Left lung (tissue), 10 donors: ENCODE results near the gene LRRN4. TPM values are rescaled to one million over a fixed set of nuclear protein-coding genes. Genes with fewer than 3 reads are reported as not detected.

Source experiments
- ATAC-seq: fragments of 200-7000 bp; cut with Tn5 transposase; one replicate; pipeline ENCODE4 v1.9.1; 2020; ENCODE audit warnings: moderate library complexity
- DNase-seq, 4 donors: peaks; one replicate each; pipeline ENCODE4 v3.0.0-alpha.2; 2013 to 2020
- H3K27ac ChIP-seq, 2 donors: fragments of 200-600 bp; sonication (generic) in 1 of 2; one replicate each; pipeline versions ENCODE4 v1.5.0 to v1.8.0; 2020 to 2021
- H3K27me3 ChIP-seq, 2 donors: fragments of 200-600 bp; sonication (generic) in 1 of 2; one replicate each; pipeline versions ENCODE4 v1.5.0 to v1.8.0; 2020 to 2021
- H3K36me3 ChIP-seq, 2 donors: fragments of 200-600 bp; sonication (generic) in 1 of 2; one replicate each; pipeline versions ENCODE4 v1.5.0 to v1.8.0; 2020 to 2021
- H3K4me1 ChIP-seq, 2 donors: fragments of 200-600 bp; one replicate each; pipeline ENCODE4 v1.8.0; 2021
- H3K4me3 ChIP-seq, 2 donors: fragments of 200-600 bp; sonication (generic) in 1 of 2; one replicate each; pipeline versions ENCODE4 v1.5.0 to v1.8.0; 2020 to 2021; ENCODE audit warnings: mild to moderate bottlenecking in 1 of 2
- H3K9me3 ChIP-seq, 2 donors: fragments of 200-600 bp; sonication (generic) in 1 of 2; one replicate each; pipeline versions ENCODE4 v1.5.0 to v1.8.0; 2020 to 2021
- CTCF ChIP-seq, 2 donors: fragments of 200-600 bp; sonication (generic) in 1 of 2; IDR thresholded peaks; one replicate each; pipeline versions ENCODE4 v1.5.0 to v1.8.0; 2021; ENCODE audit warnings: antibody characterized with exemption in 2 of 2
- intact Hi-C, 2 donors: fragments of 100-400 bp; cut with DNase I; formaldehyde crosslinking; loops; one replicate each; pipeline versions ENCODE4 v1.11.2 to v1.14.2; 2022
- polyA plus RNA-seq, 6 donors: library from polyadenylated mRNA; unstranded; fragments of 120-200 nt; gene quantifications; one replicate each; pipeline ENCODE4 v1.2.1, GENCODE V29; 2013; ENCODE audit not compliant: insufficient read length in 6 of 6
- total RNA-seq, 2 donors: library from RNA; stranded (reverse); fragmentation: NEBNext Ultra II Directional; extraction: Animal tissue kit (Norgen Biotek cat#: 25700); gene quantifications; one replicate each; pipeline ENCODE4 v1.2.1, GENCODE V29; 2021
- donor health status: DM: no; HTN: yes; CAD: no.
- donor health status: DM: no; HTN: no; CAD: no.

The LRRN4 gene
- total and polyA plus RNA-seq, 8 donors = 0.31 to 44.3 (median 1.1) TPM

- Histone ChIP-seq H3K4me3 (no peak overlapping the region), H3K27me3 (no peaks in the 10 kb centered on the region), H3K9me3 (no peaks in the 10 kb centered on the region), H3K4me1 (peaks cover 0 to 2% of the 10 kb centered on the region in 2 donors), H3K27ac (no peak overlapping the region), H3K36me3 (peaks cover 0 to 35% of the 10 kb centered on the region in 2 donors)
- ATAC-seq (no peak), DNase-seq (no peak)
- intact Hi-C loops = no loop called here
- TF ChIP-seq CTCF (IDR thresholded peaks at IDR 0.05) = no peak
Measured at GRCh38 chr20:5991623-5992441, 62.0 kb downstream of the LRRN4 start.

- no peak for TF ChIP-seq CTCF (IDR thresholded peaks at IDR 0.05)
- no peak overlapping the region for H3K27ac ChIP-seq
- peaks cover 0 to 44% of the 10 kb centered on the region in 2 donors for H3K36me3 ChIP-seq
- no peaks in the 10 kb centered on the region for H3K4me1 ChIP-seq
- ATAC-seq (no peak), DNase-seq (no peak)
- no peaks in the 10 kb centered on the region for H3K27me3 ChIP-seq
- intact Hi-C loops = no loop called here
- H3K4me3 ChIP-seq = no peak overlapping the region
- H3K9me3 ChIP-seq = no peaks in the 10 kb centered on the region
Measured at GRCh38 chr20:5990946-5991345, 62.9 kb downstream of the LRRN4 start.

Other genes starting within 250 kb of the LRRN4 start
- not detected for gene CHGB, start 142.6 kb downstream of the LRRN4 start, total RNA-seq
- 1 to 10 TPM; 1.6 to 2.9 (median 1.8) TPM for gene CHGB, start 142.6 kb downstream of the LRRN4 start, polyA plus RNA-seq
- gene TRMT6, start 103.5 kb downstream of the LRRN4 start, total RNA-seq = 10 to 100 TPM in 1 of 2 donors, 1 to 10 TPM in 1; 7.3 to 13.3 TPM
- gene TRMT6, start 103.5 kb downstream of the LRRN4 start, polyA plus RNA-seq = 10 to 100 TPM; 10.9 to 14.5 (median 12.3) TPM
- gene MCM8, start 103.4 kb downstream of the LRRN4 start, total RNA-seq = 1 to 10 TPM; 6.4 to 8.6 TPM
- 10 to 100 TPM; 11.5 to 20.2 (median 16.3) TPM for gene MCM8, start 103.4 kb downstream of the LRRN4 start, polyA plus RNA-seq
- 10 to 100 TPM; 45.1 to 51.7 TPM for gene CRLS1, start 47.9 kb downstream of the LRRN4 start, total RNA-seq
- 10 to 100 TPM; 63.9 to 76.7 (median 70.2) TPM for gene CRLS1, start 47.9 kb downstream of the LRRN4 start, polyA plus RNA-seq
- gene FERMT1, start 69.0 kb upstream of the LRRN4 start, total RNA-seq = 1 to 10 TPM; 5.3 to 7.2 TPM
- gene FERMT1, start 69.0 kb upstream of the LRRN4 start, polyA plus RNA-seq = 1 to 10 TPM; 3.1 to 5.6 (median 4.4) TPM